Mesothelial cell of epicardium (in vitro differentiated cells): ENCODE measurements around the gene ZBTB48. TPM values are rescaled to one million over a fixed set of nuclear protein-coding genes. Genes with fewer than 3 reads are reported as not detected.

Experiments
- DNase-seq, 2 experiments: peaks; one replicate each; pipeline ENCODE4 v3.0.0; 2021; ENCODE audit warnings: low spot score in 2 of 2; ENCODE audit not compliant: unreplicated experiment in 2 of 2
- H3K27ac Mint-ChIP-seq: 2 replicates; pipeline ENCODE4 v1.8.0; 2021; ENCODE audit warnings: mixed read lengths
- H3K27me3 Mint-ChIP-seq: 2 replicates; pipeline ENCODE4 v1.8.0; 2021; ENCODE audit warnings: low read depth, mixed read lengths
- H3K36me3 Mint-ChIP-seq: 2 replicates; pipeline ENCODE4 v1.8.0; 2021; ENCODE audit warnings: mixed read lengths
- H3K4me1 Mint-ChIP-seq: 2 replicates; pipeline ENCODE4 v1.8.0; 2021; ENCODE audit warnings: mixed read lengths
- H3K4me3 Mint-ChIP-seq: 2 replicates; pipeline ENCODE4 v1.8.0; 2021; ENCODE audit warnings: mild to moderate bottlenecking, moderate library complexity, mixed read lengths
- H3K9me3 Mint-ChIP-seq: 2 replicates; pipeline ENCODE4 v1.8.0; 2021; ENCODE audit warnings: mixed read lengths
- CTCF ChIP-seq: fragments of 200-600 bp; sonication (generic); IDR thresholded peaks from one replicate; pipeline ENCODE4 v1.5.0; 2021; ENCODE audit warnings: antibody characterized with exemption; ENCODE audit not compliant: unreplicated experiment
- total RNA-seq: library from RNA; stranded (reverse); gene quantifications from 3 replicates; pipeline ENCODE4 v1.2.1, GENCODE V29; 2021

Gene ZBTB48
- total RNA-seq, 1 donor from 2014 or later = 33.6 TPM

DNA sequence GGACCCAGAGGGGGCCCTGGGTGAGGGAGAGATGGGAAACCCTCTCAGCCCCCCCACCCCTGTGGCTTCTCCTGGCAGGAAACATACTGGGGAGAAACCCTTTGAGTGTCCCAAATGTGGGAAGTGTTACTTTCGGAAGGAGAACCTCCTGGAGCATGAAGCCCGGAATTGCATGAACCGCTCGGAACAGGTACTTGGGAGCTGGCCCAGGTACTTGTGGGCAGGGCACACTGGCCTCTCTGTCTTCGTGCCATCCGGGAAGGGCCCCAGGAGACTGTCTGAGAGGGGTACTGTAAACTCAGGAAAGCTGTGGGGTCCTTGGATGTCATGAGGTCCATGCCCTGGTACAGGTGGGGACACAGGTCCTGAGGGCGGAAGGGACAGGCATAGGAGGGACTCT lies 6.0 kb downstream of the ZBTB48 start:
- Mint-ChIP-seq H3K4me1 (peaks cover 10% of the 10 kb centered on the region), H3K4me3 (no peak overlapping the region), H3K9me3 (no peaks in the 10 kb centered on the region), H3K36me3 (no peaks in the 10 kb centered on the region), H3K27ac (no peak overlapping the region), H3K27me3 (no peaks in the 10 kb centered on the region)
- no peak for DNase-seq
- no peak for TF ChIP-seq CTCF

GRCh38 chr1:6586404-6586816 lies 6.6 kb downstream of the ZBTB48 start:
- TF ChIP-seq CTCF = no peak
- Mint-ChIP-seq H3K4me3 (no peak overlapping the region), H3K9me3 (no peaks in the 10 kb centered on the region), H3K27me3 (no peaks in the 10 kb centered on the region), H3K36me3 (no peaks in the 10 kb centered on the region), H3K4me1 (peaks cover 7% of the 10 kb centered on the region), H3K27ac (no peak overlapping the region)
- DNase-seq = no peak

- no peak overlapping the region for H3K4me3 Mint-ChIP-seq
- no peak for TF ChIP-seq CTCF
- no peaks in the 10 kb centered on the region for H3K27me3 Mint-ChIP-seq
- no peaks in the 10 kb centered on the region for H3K9me3 Mint-ChIP-seq
- H3K4me1 Mint-ChIP-seq = peaks cover 1% of the 10 kb centered on the region
- no peaks in the 10 kb centered on the region for H3K36me3 Mint-ChIP-seq
- H3K27ac Mint-ChIP-seq = no peak overlapping the region
- DNase-seq = no peak
These were observed 7.6 kb downstream of the ZBTB48 start for GRCh38 chr1:6587261-6588005.

GRCh38 chr1:6588128-6588892 lies 8.5 kb downstream of the ZBTB48 start:
- Mint-ChIP-seq H3K4me3 (no peak overlapping the region), H3K4me1 (no peaks in the 10 kb centered on the region)

GRCh38 chr1:6588893-6589520 lies 9.2 kb downstream of the ZBTB48 start:
- H3K27ac Mint-ChIP-seq = no peak overlapping the region
- no peaks in the 10 kb centered on the region for H3K27me3 Mint-ChIP-seq
- no peaks in the 10 kb centered on the region for H3K9me3 Mint-ChIP-seq
- peaks cover 3% of the 10 kb centered on the region for H3K36me3 Mint-ChIP-seq
- no peak overlapping the region for H3K4me3 Mint-ChIP-seq
- TF ChIP-seq CTCF = no peak
- no peak for DNase-seq
- no peaks in the 10 kb centered on the region for H3K4me1 Mint-ChIP-seq

More at GRCh38 chr1:6588128-6588892, 8.5 kb downstream of the ZBTB48 start:
- H3K36me3 Mint-ChIP-seq = no peaks in the 10 kb centered on the region
- no peaks in the 10 kb centered on the region for H3K27me3 Mint-ChIP-seq
- DNase-seq = no peak
- TF ChIP-seq CTCF = no peak
- H3K27ac Mint-ChIP-seq = no peak overlapping the region
- no peaks in the 10 kb centered on the region for H3K9me3 Mint-ChIP-seq
